Measurements from ENCODE around the gene ALDH5A1.

GRCh38 chr6:24445704-24446103 lies 49.1 kb upstream of the ALDH5A1 start:
- TF ChIP-seq CTCF (IDR thresholded peaks at IDR 0.05): no peak
- no peak for TF ChIP-seq POLR2AphosphoS5 (IDR thresholded peaks at IDR 0.05; ENCODE audit: insufficient read depth in 1 of 2, low read depth in 1 of 2)
- no peak for TF ChIP-seq POLR2A (IDR thresholded peaks at IDR 0.05)
